NCI-H345 (cell line): ENCODE measurements around the gene HSPA12A.

Source experiments
- DNase-seq: peaks from one replicate; lab custom pipeline; 2025; lab: John Stamatoyannopoulos, UW

Gene HSPA12A

DNA sequence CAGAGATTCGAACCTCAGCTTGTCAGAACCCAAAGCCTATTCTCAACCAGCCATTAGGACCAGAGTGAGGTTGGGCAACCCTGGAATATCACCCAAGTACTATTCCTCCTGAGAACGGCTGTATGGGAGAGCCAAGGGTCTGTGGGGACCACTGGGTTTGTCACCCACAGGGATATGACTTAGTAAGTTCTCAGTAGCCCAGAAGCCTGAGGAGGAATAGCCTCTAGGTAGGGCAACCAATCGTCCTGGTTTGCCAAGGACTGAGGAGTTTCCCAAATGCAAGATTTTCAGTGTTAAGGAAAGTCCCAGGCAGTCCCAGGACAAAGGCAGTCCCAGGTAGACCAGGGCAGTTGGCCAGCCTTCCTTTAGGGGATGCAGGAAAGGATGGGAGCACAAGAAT lies 74.9 kb downstream of the HSPA12A start:
- DNase-seq: no peak

- DNase-seq: no peak
These were observed 76.7 kb downstream of the HSPA12A start for GRCh38 chr10:116665541-116666125.

- no peak for DNase-seq
These were observed 77.7 kb downstream of the HSPA12A start for GRCh38 chr10:116664631-116665030.

DNA sequence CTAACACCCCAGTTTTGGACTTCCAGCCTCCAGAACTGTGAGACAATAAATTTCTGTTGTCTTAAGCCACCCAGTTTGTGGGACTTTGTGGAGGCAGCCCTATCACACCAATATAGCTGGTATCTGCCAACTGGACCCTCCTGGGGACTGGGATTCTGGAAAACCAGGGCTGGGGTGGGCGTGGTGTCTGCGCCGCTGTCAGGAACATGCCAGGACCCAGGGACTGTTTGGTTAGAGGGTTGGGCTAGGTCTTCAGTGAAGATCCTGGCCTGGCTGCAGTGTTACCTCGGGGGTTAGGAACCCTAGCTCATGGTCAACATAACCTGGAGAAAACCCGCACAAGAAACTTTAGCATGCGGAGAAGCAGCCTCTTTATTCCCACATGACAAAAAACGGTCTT lies 79.0 kb downstream of the HSPA12A start:
- DNase-seq: no peak

GRCh38 chr10:116660860-116661259 lies 81.5 kb downstream of the HSPA12A start:
- no peak for DNase-seq

- no peak for DNase-seq
These were observed 83.2 kb downstream of the HSPA12A start for GRCh38 chr10:116659049-116659670.

DNA sequence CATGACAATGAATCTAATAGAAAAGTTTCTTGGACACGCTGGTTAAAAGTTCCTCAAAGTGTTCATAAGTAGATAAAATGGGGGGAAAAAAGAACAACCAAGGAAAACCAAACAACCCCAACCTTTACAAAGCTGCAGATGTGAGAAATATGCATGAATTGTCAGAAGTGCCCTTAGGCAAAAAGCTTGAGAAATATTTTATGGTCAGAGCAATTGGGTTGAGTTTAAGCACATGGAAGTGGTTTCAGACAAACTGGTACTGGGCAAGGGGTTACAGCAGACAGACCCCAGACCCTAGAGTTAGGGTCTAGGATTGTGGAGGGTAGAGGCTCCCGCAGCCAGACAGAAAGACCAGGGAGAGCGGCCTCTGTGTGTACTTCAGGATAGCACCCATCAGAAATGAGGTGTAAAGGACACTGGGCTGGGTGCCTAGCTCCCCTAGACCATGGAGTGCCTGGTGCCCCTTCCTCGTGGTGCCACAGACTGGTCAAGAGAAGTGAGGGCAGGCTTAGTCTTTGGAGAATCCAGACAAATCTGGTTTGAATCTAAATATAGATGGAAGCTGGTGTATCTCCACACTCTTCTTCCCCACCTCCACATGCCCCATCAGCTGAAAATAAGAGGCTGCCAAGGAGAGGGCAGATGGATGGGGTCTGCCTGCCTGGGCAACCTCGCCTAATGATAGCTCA lies 84.4 kb downstream of the HSPA12A start:
- DNase-seq: no peak

GRCh38 chr10:116656044-116656443 lies 86.3 kb downstream of the HSPA12A start:
- no peak for DNase-seq

- DNase-seq: no peak
These were observed 86.8 kb downstream of the HSPA12A start for GRCh38 chr10:116655568-116655967.

GRCh38 chr10:116654816-116655215 lies 87.5 kb downstream of the HSPA12A start:
- DNase-seq: no peak

- DNase-seq: no peak
These were observed 88.5 kb downstream of the HSPA12A start for GRCh38 chr10:116653885-116654284.

DNA sequence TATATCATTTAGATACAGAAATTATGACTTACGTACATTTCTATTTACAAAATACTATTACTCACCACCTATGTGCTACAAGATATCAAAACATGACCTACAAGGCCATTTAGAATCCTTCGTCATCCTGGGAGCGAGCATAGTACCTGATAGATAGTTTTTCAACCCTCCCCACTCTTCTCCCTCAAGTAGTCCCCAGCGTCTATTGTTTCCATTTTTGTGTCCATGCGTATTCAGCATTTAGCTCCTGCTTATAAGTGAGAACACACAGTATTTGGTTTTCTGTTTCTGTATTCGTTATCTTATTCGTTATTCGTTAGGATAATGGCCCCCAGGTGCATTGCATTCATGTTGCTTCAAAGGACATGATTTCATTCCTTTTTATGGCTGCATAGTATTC lies 93.5 kb downstream of the HSPA12A start:
- DNase-seq: no peak

GRCh38 chr10:116646502-116646901 lies 95.9 kb downstream of the HSPA12A start:
- DNase-seq: no peak

- DNase-seq: no peak
These were observed 104.5 kb downstream of the HSPA12A start for GRCh38 chr10:116637830-116638229.

DNA sequence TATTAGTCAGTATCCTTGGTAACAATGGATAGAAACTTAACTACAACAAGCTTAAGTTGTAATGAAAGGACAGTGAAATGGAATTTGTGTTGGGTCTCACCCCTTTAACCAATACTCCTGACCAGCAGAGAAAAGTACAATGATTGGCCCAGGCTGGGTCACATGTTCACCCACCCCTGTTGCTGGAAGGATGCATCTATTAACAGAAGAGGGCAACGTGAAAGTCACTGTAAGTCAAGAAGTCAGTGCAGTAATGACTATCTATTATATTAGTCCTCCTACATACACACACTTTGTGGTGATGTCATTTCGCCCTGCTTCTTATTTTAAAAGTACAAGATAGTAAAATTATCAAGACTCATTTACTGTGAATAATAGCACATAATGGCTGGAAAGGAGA lies 105.4 kb downstream of the HSPA12A start:
- no peak for DNase-seq

DNA sequence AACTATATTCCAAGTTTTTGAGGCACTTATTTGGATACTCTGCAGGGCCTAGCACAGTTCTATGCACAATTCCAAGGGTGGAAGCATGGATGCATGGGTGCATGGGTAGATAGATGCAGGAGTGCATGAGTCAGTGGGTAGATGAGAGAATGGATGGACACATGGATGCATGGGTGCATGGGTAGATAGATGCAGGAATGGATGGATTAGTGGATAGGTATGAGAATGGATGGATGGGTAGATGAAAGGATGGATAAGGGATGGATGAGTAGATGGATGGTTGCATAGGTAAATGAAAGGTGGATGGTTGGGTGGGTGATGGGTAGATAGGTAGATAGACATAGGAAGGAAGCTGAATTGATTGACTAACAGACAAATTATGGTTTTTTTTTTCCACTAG lies 106.0 kb downstream of the HSPA12A start:
- DNase-seq: no peak

GRCh38 chr10:116634126-116634975 lies 108.0 kb downstream of the HSPA12A start:
- no peak for DNase-seq

GRCh38 chr10:116633216-116633600 lies 109.2 kb downstream of the HSPA12A start:
- no peak for DNase-seq

DNA sequence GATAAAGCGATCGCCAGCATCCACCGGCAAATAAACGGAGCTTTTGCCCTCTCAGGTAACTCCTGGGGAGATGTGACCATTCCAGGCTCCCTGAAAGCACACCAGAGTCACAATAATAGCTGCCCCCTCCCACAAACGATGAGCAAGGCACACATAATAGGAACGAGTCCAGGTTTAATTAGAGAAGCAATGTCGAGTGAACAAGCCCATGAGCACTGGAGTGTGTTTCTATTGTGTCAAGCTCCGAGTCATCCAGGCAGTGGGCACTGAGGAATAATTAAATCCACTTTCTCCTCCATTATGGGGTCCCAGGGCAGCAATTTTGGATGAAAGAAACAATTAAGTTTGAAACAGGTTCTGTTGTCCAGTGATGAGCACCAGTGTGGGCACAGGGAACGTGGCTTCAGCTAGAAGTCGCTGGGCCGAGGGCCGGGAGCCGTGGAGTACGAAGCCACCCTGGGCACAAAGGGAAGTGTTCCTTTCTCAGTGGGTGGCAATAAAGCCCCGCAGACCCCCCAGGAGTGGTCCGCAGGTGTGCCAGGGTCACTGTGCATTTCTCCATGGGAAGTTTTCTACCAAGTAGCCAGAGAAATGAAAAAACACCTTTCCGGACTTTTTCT lies 109.7 kb downstream of the HSPA12A start:
- no peak for DNase-seq

DNA sequence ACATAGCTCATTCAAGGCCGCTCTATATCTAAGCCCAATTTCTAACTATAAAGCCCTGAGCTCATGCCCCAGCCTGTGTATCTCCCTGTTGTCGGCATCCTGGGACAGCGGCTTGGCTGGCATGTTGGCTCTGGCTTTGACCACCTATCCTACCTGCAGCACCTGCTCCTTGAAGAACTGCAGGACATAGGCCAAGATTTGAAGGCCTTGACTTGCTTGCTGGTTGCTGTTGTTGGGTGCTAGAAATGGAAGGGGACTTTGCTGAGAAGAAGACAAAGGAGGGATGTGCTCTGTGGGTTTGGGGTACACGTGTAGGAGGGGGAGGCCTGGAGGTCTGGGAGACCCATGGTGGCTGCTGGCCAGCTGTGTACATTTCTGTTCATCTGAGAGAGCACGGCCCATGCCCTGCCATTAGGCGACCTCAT lies 110.5 kb downstream of the HSPA12A start:
- no peak for DNase-seq

DNA sequence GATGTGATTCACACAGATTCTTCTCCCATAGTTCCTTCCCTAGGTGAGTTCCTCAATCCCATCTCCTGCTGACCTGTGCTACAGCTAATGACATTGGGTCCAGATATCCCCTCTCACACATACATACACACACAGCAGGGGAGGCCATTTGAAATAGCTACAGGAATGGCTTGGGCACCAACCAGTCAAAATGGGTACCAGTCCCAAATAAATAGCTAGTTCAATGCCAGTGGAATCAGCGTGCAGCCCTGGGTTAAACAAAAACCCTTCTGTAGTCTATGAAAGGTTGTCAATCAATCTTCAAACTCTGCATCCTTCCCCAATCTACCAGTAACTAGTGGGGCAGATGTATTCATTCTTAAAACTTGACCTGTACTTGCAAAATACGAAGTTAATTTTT lies 112.3 kb downstream of the HSPA12A start:
- DNase-seq: no peak

DNA sequence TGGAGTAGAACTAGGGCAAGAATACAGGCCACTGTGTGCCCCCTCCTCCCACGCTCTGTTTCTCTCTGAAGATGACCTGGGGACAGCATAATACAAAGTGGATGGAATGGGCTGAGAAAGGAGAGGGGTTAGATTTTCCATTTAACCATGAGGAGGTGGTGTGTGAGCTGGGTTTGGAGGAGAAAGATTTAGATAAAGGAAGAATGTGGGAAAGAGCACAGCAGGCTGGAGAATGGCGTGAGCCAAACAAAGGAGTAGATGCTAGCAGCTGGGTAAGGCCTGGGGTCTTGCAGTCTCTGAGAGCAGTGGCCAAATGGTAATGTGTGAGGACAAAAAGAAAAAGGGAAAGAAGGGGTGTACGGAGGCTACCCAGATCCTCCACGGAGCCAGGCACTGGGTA lies 113.0 kb downstream of the HSPA12A start:
- no peak for DNase-seq
